Activated gamma-delta T cell treated with Interleukin-2 at 50 U/mL for 16 hours (primary cell): ENCODE results near the gene HELQ.
"Not testable (repeated sequence)": the region's sequence is repeated elsewhere in the genome, so short reads cannot be mapped to it uniquely, and the experiment has no call there.

Experiments used
- DNase-seq: peaks from one replicate; pipeline ENCODE4 v3.0.0-alpha.2; 2020

HELQ gene

GRCh38 chr4:83431200-83431599 lies 24.4 kb downstream of the HELQ start:
- DNase-seq, result no peak

- DNase-seq, result no peak
Observed at GRCh38 chr4:83418211-83418610, 37.4 kb downstream of the HELQ start.

- no peak for DNase-seq
Observed at GRCh38 chr4:83417566-83417965, 38.1 kb downstream of the HELQ start.

GRCh38 chr4:83413676-83414075 lies 41.9 kb downstream of the HELQ start:
- no peak for DNase-seq

GRCh38 chr4:83408908-83409307 lies 46.7 kb downstream of the HELQ start:
- no peak for DNase-seq

GRCh38 chr4:83405844-83406816 lies 49.5 kb downstream of the HELQ start:
- DNase-seq, result no peak

GRCh38 chr4:83398158-83398557 lies 57.5 kb downstream of the HELQ start:
- not testable (repeated sequence) for DNase-seq

GRCh38 chr4:83393908-83394307 lies 61.7 kb downstream of the HELQ start:
- DNase-seq, result no peak

GRCh38 chr4:83392562-83392961 lies 63.1 kb downstream of the HELQ start:
- DNase-seq, result no peak

- no peak for DNase-seq
Observed at GRCh38 chr4:83390944-83391343, 64.7 kb downstream of the HELQ start.

GRCh38 chr4:83389756-83390505 lies 65.7 kb downstream of the HELQ start:
- no peak for DNase-seq

- no peak for DNase-seq
Observed at GRCh38 chr4:83389037-83389720, 66.4 kb downstream of the HELQ start.

- DNase-seq, result no peak
Observed at GRCh38 chr4:83388313-83388676, 67.3 kb downstream of the HELQ start.

- no peak for DNase-seq
Observed at GRCh38 chr4:83387476-83388312, 67.9 kb downstream of the HELQ start.

GRCh38 chr4:83387012-83387411 lies 68.6 kb downstream of the HELQ start:
- DNase-seq, result no peak

- no peak for DNase-seq
Observed at GRCh38 chr4:83382850-83383249, 72.8 kb downstream of the HELQ start.

- no peak for DNase-seq
Observed at GRCh38 chr4:83381173-83381572, 74.5 kb downstream of the HELQ start.

- no peak for DNase-seq
Observed at GRCh38 chr4:83378419-83378818, 77.2 kb downstream of the HELQ start.

- no peak for DNase-seq
Observed at GRCh38 chr4:83372931-83373330, 82.7 kb downstream of the HELQ start.

- no peak for DNase-seq
Observed at GRCh38 chr4:83371936-83372335, 83.7 kb downstream of the HELQ start.

- no peak for DNase-seq
Observed at GRCh38 chr4:83371235-83371634, 84.4 kb downstream of the HELQ start.

- no peak for DNase-seq
Observed at GRCh38 chr4:83370640-83370906, 85.0 kb downstream of the HELQ start.
